Measurements from ENCODE around the gene HDAC7.
A peak's percentile ranks its signal among the peaks of the same experiment; 100 is the strongest.

Gene HDAC7

GRCh38 chr12:47762850-47763465 lies 56.7 kb downstream of the HDAC7 start:
- DNase-seq (ENCODE audit: low read depth), result no peak

GRCh38 chr12:47758834-47759690 lies 60.6 kb downstream of the HDAC7 start, which contains the start of gene RAPGEF3:
RAPGEF3 (minus strand) TSS chr12:47758880; CDS start chr12:47758556, 324 bp downstream.
- peak; percentile 52 for DNase-seq (ENCODE audit: low read depth)

- no peak for DNase-seq (ENCODE audit: low read depth)
These were observed 61.2 kb downstream of the HDAC7 start for GRCh38 chr12:47758584-47758833.

GRCh38 chr12:47757840-47758583 lies 61.7 kb downstream of the HDAC7 start:
- no peak for DNase-seq (ENCODE audit: low read depth)

DNA sequence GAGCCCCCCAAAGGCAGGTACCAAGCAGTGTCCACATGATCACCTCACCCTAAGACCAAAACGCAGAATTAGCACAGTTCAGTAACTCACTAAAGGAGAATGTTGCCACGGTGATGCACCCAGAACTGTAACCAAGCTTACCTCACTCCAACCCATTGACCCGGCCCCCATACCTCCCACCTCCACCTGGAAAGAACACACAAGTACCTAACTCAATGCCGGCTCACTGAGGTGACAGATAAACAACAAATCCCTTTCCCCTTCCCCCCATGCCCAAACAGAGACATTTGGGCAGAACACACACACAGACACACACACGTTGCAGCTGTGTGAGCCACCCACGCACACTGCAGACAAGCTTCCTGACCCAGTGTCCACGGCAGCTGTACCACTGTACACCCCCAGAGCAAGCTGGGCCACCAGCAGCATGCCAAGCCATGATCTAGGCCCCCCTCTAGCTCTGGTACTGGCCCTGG lies 62.3 kb downstream of the HDAC7 start:
- no peak for DNase-seq (ENCODE audit: low read depth)

DNA sequence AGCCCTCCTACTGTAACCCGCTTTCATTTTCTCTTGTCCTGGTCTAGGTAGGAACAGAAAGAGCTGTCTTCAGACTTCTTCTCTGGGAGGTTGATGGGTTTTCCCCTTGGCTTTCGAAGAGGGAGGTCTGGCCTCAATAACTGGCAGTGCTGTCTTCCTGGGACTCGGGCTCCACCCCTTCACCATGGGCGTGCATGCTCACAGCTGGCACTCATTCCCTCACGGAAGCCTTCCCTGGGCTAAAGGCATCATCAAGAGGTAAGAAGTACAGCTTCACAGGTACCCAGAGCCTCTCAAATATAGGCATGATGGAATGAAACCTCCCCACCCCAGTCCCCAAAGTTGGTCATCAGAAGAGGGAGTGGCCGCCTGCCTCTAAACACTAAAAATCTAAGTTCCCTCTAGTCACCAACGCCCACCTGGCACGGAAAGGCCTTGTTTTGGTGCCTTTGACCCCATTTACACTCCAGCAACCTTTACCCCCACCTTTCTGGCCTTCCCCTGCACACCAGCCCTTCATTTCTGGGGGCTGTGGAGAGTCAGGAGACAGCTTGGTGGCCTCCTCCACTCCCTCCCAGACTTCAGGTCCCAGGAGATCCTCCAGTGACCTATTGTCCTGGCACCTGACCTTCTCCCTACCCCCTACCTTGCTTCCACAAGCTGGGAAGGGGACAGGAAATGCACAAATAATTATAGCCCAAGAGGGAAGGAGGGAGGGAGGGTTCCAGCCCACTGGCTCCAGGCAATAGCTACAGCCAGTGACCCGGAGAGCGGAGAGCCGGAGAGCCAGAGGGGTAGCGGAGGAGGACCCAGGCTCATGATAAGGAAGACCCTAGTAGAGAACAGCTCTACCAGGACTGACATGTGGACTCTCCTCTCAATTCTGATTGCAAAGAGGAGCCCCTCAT lies 63.8 kb downstream of the HDAC7 start:
- DNase-seq (ENCODE audit: low read depth), result no peak

- DNase-seq (ENCODE audit: low read depth), result no peak
These were observed 64.8 kb downstream of the HDAC7 start for GRCh38 chr12:47754881-47755280.

DNA sequence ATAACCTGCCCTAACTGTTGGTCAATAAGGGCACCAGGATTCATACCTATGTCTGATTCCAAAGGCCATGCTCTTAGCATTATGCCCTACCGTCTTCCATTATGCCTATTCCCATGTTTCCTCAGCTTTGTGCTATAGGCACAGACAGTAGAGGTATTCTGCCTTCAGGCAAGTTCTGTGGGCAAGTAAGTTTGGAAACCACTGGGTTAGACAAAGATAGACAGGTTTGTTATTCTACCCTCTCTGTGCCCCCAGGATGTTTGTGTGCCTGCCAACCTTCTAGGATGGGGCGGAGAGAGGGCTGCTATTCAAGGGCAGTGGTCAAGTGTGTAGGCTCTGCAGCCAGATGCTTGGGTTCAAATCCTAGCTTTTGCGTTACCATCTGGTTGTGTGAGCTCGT lies 65.6 kb downstream of the HDAC7 start:
- DNase-seq (ENCODE audit: low read depth), result no peak

DNA sequence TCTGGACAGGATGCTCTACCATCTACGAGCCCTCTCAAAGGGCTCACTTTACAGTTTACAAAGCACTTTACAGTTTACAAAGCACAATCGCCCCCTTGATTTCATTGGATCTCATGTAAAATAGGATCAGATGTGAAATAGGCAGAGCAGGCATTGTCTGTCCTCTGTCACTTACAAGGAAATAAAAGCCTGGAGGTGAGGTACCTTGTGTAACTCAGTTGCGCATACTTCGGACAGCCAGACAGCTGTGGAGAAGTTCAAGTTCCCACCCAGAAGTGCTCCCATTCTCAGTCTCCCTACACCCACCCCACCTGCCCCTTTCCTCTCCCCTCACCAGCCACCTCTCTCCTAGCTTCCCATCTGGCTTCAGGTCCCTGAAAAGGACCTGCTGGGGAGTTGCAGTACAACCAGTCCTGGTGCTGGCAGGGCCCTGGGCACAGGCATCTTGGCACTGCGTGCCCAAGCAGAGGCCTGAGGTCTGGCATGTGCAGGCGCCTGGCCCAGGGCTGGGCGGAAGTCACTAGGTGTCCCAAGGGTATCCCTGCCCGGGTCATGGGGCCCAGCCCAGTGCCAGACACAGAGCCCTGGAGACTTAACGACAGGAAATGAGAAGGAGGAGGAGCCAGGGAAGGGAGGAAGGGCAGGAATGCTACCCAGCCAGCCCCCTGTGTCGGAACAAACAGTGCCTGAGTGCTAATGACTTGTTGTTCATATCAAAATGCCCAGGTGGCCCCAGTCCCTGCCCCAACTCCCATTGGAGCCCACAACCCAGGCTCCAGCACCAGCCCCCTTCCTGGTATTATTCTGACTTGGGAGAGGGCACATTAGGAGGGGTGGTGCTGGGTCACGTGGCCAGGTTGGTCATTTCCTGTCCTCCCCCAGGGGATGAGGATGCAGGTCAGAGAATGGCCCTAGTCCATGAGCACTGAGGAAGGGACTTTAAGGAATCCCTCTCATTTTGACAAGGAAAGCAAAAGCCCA lies 66.4 kb downstream of the HDAC7 start:
- no peak for DNase-seq (ENCODE audit: low read depth)

DNA sequence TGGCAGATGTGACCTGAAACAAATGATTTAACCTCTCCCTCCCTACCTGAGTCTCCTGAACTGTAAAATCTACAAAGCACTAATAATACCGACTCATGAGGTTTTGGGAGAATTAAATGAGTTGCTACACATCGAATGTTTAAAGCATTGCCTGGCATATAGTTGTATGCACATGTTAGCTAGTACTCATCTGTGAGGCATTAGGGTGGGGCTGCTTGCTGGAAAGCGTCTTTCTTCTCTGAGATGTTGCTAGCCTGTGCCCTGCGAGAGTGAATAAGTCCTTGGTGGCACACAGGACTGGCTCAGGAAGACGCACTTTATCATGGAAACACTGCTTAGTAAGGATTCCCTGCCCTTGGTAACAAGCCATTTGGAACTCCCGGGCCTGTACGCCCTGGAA lies 67.2 kb downstream of the HDAC7 start:
- DNase-seq (ENCODE audit: low read depth), result no peak

- no peak for DNase-seq (ENCODE audit: low read depth)
These were observed 67.6 kb downstream of the HDAC7 start for GRCh38 chr12:47752121-47752520.

- DNase-seq (ENCODE audit: low read depth), result no peak
These were observed 68.1 kb downstream of the HDAC7 start for GRCh38 chr12:47751561-47751960.

DNA sequence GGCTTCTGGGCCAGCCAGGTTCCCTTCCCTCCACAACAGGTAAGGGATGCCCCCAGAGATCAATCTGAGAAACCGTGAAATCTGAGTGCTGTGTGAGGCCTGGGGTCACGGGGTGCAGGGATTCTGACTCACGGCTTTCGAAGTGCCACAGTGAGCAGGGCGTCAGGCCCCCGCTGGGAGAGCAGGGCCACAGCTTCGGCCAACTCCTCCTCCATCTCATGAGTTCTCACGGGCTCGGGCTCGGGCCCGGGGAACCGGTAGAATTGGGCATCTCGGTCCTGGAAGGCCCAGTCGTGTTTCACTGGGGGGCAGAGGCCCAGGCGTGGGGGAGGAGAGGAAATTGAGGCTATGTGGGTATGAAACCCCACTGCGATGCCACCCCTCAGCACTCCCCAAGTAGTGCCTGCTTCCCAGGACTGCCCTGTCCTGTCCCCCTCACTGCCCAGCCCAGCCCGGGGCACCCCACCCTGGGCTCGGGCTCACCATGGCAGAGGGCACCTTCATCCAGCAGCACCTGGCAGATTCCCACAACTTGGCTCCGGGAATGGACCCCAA lies 68.7 kb downstream of the HDAC7 start:
- DNase-seq (ENCODE audit: low read depth), result no peak

GRCh38 chr12:47750229-47750798 lies 69.4 kb downstream of the HDAC7 start:
- no peak for DNase-seq (ENCODE audit: low read depth)

- no peak for DNase-seq (ENCODE audit: low read depth)
These were observed 70.8 kb downstream of the HDAC7 start for GRCh38 chr12:47748899-47749298.

GRCh38 chr12:47748507-47748828 lies 71.2 kb downstream of the HDAC7 start:
- no peak for DNase-seq (ENCODE audit: low read depth)

DNA sequence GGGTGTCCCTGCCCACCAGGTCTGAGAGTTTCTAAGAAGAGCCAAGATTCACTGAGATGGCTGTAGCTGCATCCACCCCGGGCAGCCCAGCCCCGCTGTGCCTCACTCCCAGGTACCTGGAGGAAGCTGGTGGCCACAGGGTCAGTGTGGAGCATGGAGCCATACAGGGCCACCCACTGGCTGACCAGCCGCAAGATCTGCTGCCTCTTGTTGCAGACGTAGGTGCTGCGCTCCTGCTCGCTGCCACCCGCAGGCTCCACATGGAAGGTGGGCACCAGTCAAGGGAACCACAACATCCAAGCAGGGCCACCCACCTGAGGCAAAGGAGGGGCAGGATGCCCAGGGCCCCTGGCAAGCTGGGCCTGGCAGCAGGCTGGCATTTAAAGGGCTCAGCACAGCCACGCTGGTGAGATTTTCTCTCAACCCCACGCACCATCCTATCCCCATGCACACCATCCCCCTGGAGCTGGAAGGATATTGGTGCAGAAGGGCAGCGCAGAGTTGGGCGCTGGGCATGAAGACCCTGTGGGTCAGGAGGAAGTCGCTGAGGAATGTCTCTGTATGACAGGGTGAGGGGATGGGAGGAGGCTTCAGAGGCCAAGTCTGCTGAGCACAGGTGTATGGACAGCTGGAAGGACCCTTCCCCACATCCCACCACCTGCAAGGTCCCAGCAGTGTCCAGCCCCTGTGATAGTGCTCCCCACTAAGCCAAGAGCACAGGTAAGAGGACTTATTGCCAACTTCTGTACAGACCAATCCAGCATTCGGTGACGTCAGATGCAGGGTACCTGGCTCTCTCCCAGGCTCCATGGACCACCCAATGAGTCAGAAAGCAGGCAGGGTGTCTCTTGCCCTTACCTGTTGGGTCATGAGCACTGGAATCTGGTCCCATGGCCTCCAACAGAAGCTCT lies 71.9 kb downstream of the HDAC7 start:
- no peak for DNase-seq (ENCODE audit: low read depth)

DNA sequence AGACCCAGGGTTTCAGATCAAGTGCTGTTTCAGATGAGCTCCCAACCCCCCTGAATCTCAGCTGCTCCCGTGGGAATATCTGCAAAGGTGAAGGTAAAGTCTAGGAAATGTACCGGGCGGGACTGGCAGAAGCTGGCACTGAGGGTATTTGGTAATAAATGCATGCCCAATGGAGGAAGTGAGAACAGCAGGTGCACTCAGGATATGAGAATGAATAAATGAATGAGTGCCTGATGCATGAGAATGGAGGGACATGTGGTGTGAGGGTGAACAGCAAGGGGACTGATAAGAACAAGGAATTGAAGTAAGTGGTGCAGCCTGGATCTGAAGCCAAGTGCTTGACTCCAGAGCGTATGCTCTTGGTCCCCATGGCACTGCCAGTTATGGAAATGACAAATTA lies 72.6 kb downstream of the HDAC7 start:
- DNase-seq (ENCODE audit: low read depth), result no peak

DNA sequence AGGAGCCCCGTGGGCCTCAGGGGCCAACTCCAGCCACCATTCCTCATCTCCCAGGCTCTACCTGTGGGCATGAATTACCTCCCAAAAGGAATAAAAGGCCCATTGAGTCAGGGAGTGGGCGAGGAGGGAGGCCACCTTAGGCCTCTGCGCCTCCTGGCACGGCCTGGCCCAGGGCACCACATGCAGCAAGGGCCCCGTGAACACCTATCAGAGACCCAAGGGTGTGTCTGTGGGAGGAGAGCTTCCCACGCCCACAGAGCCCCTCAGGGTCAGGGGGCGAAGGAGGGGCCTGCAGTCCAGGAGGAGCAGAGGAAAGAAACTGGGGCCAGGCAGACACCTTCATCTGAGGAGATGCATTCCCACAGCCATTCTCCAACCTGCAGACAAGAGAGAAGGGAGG lies 73.2 kb downstream of the HDAC7 start:
- no peak for DNase-seq (ENCODE audit: low read depth)
